HUDEP-2 (cell line): ENCODE data around the gene PCDH19.
A peak's percentile ranks its signal among the peaks of the same experiment; 100 is the strongest.
"Not testable (repeated sequence)": the region's sequence is repeated elsewhere in the genome, so short reads cannot be mapped to it uniquely, and the experiment has no call there.

Source experiments
- DNase-seq, 76 experiments: peaks; one replicate each; lab custom pipeline; 2025; ENCODE audit not compliant: unreplicated experiment in 76 of 76; lab: John Stamatoyannopoulos, UW

Gene PCDH19

GRCh38 chrX:100409610-100410590 lies at the start of gene PCDH19:
PCDH19 (minus strand) TSS chrX:100410273; CDS start chrX:100408597, 1,676 bp downstream.
- peak in 4 of 76 experiments; percentile 1 to 4 (median 2) for DNase-seq

GRCh38 chrX:100449696-100450608 lies 39.9 kb upstream of the PCDH19 start:
- DNase-seq, result no peak

- peak in 14 of 76 experiments; percentile 0 to 14 (median 1) for DNase-seq
Observed at GRCh38 chrX:100447655-100448397, 37.8 kb upstream of the PCDH19 start.

GRCh38 chrX:100445593-100445992 lies 35.5 kb upstream of the PCDH19 start:
- DNase-seq, result no peak

- DNase-seq, result not testable (repeated sequence)
Observed at GRCh38 chrX:100441321-100441720, 31.2 kb upstream of the PCDH19 start.

- DNase-seq, result no peak
Observed at GRCh38 chrX:100440006-100440405, 29.9 kb upstream of the PCDH19 start.

GRCh38 chrX:100435726-100436125 lies 25.7 kb upstream of the PCDH19 start:
- DNase-seq, result no peak

GRCh38 chrX:100424012-100424411 lies 13.9 kb upstream of the PCDH19 start:
- DNase-seq, result no peak

GRCh38 chrX:100418556-100418955 lies 8.5 kb upstream of the PCDH19 start:
- DNase-seq, result no peak

GRCh38 chrX:100417681-100418080 lies 7.6 kb upstream of the PCDH19 start:
- no peak for DNase-seq

GRCh38 chrX:100413229-100413628 lies 3.2 kb upstream of the PCDH19 start:
- DNase-seq, result peak in 27 of 76 experiments; percentile 0 to 35 (median 2)

- DNase-seq, result no peak
Observed at GRCh38 chrX:100411802-100412715, 2.0 kb upstream of the PCDH19 start.

GRCh38 chrX:100410901-100411801 lies 1.1 kb upstream of the PCDH19 start:
- no peak for DNase-seq

GRCh38 chrX:100408713-100409609 lies 1.1 kb downstream of the PCDH19 start:
- no peak for DNase-seq

- DNase-seq, result no peak
Observed at GRCh38 chrX:100407784-100408712, 2.0 kb downstream of the PCDH19 start.

GRCh38 chrX:100407147-100407783 lies 2.8 kb downstream of the PCDH19 start:
- DNase-seq, result no peak
